HepG2 (cell line): ENCODE measurements around the gene ADAR. TPM values are rescaled to one million over a fixed set of nuclear protein-coding genes. Genes with fewer than 3 reads are reported as not detected.

ENCODE experiments used
- ARNTL ChIP-seq: sonication (generic); formaldehyde crosslinking; IDR thresholded peaks from 2 replicates; pipeline ENCODE4 v1.4.0; 2020; ENCODE audit warnings: mild to moderate bottlenecking, missing genetic modification reagents
- BATF2 ChIP-seq: sonication (generic); formaldehyde crosslinking; IDR thresholded peaks from 2 replicates; pipeline ENCODE4 v1.8.0; 2022; ENCODE audit warnings: mild to moderate bottlenecking, missing genetic modification reagents, moderate library complexity
- BRCA1 ChIP-seq: sonication (generic); formaldehyde crosslinking; IDR thresholded peaks from 2 replicates; pipeline ENCODE4 v1.4.0; 2020; ENCODE audit warnings: missing genetic modification reagents
- EHMT2 ChIP-seq: fragments of 200-600 bp; sonication (generic); IDR thresholded peaks from 2 replicates; pipeline ENCODE4 v1.7.0; 2017; ENCODE audit warnings: antibody characterized with exemption, low read depth, low read length, borderline replicate concordance
- NCOA5 ChIP-seq: sonication (generic); formaldehyde crosslinking; IDR thresholded peaks from 2 replicates; pipeline ENCODE4 v1.4.0; 2020; ENCODE audit warnings: missing genetic modification reagents
- RCOR2 ChIP-seq: IDR thresholded peaks from 2 replicates; pipeline ENCODE4 v1.6.1; 2016; ENCODE audit warnings: missing biosample characterization, missing genetic modification reagents
- SMAD1 ChIP-seq: sonication (generic); formaldehyde crosslinking; IDR thresholded peaks from 2 replicates; pipeline ENCODE4 v1.4.0; 2020; ENCODE audit warnings: missing genetic modification reagents, low read depth, mild to moderate bottlenecking, borderline replicate concordance
- TBX2 ChIP-seq: sonication (generic); formaldehyde crosslinking; IDR thresholded peaks from 2 replicates; pipeline ENCODE4 v1.5.0; 2020; ENCODE audit warnings: missing genetic modification reagents, mild to moderate bottlenecking, borderline replicate concordance
- ZBTB2 ChIP-seq: sonication (generic); formaldehyde crosslinking; IDR thresholded peaks from 2 replicates; pipeline ENCODE4 v1.8.0; 2022; ENCODE audit warnings: low read depth, missing genetic modification reagents
- ZFP1 ChIP-seq: IDR thresholded peaks from 2 replicates; pipeline ENCODE4 v1.6.1; 2016
- ZFP82 ChIP-seq: sonication (generic); formaldehyde crosslinking; IDR thresholded peaks from 2 replicates; pipeline ENCODE4 v1.5.1; 2020; ENCODE audit warnings: mild to moderate bottlenecking, missing genetic modification reagents, borderline replicate concordance
- ZNF124 ChIP-seq: sonication (generic); formaldehyde crosslinking; IDR thresholded peaks from 2 replicates; pipeline ENCODE4 v1.4.0; 2020; ENCODE audit warnings: missing genetic modification reagents
- ZNF180 ChIP-seq: sonication (generic); formaldehyde crosslinking; IDR thresholded peaks from 2 replicates; pipeline ENCODE4 v1.4.0; 2020; ENCODE audit warnings: low read depth, missing genetic modification reagents, borderline replicate concordance
- ZNF205 ChIP-seq: IDR thresholded peaks from 2 replicates; pipeline ENCODE4 v1.6.1; 2018; ENCODE audit warnings: missing biosample characterization, missing genetic modification reagents
- ZNF230 ChIP-seq: sonication (generic); formaldehyde crosslinking; IDR thresholded peaks from 2 replicates; pipeline ENCODE4 v1.4.0; 2020; ENCODE audit warnings: mild to moderate bottlenecking, missing genetic modification reagents
- ZNF569 ChIP-seq: sonication (generic); formaldehyde crosslinking; IDR thresholded peaks from 2 replicates; pipeline ENCODE4 v1.5.0; 2020; ENCODE audit warnings: mild to moderate bottlenecking, missing genetic modification reagents, moderate library complexity, borderline replicate concordance
- ZNF703 ChIP-seq: sonication (generic); formaldehyde crosslinking; IDR thresholded peaks from 2 replicates; pipeline ENCODE4 v1.5.1; 2020; ENCODE audit warnings: missing genetic modification reagents, mild to moderate bottlenecking, moderate library complexity, borderline replicate concordance
- ZNF776 ChIP-seq: sonication (generic); formaldehyde crosslinking; IDR thresholded peaks from 2 replicates; pipeline ENCODE4 v1.4.0; 2020; ENCODE audit warnings: mild to moderate bottlenecking, missing genetic modification reagents
- ZZZ3 ChIP-seq: sonication (generic); formaldehyde crosslinking; IDR thresholded peaks from 2 replicates; pipeline ENCODE4 v1.4.0; 2020; ENCODE audit warnings: missing genetic modification reagents, mild to moderate bottlenecking, borderline replicate concordance
- polyA plus RNA-seq, 8 experiments: library from polyadenylated mRNA; depleted of rRNA in 3 of 8; stranded (reverse) in 7 of 8; unstranded in 1 of 8; fragments of >200 nt; fragmentation: Illumina TruSeq in 4 of 8; extraction: Trizol in 4 of 8; gene quantifications; 2 replicates each; pipeline versions ENCODE4 v1.2.1 to v1.2.3, GENCODE V29; 2011 to 2016; ENCODE audit warnings: low read depth in 4 of 8, missing spikeins in 1 of 8, mixed read lengths in 1 of 8; ENCODE audit not compliant: insufficient read depth in 1 of 8
- total RNA-seq, 5 experiments: library from RNA; depleted of rRNA; stranded (reverse); fragments of >200 nt; fragmentation: Illumina TruSeq; extraction: Trizol; gene quantifications; 2 replicates each; pipeline ENCODE4 v1.2.3, GENCODE V29; 2016; ENCODE audit warnings: low read depth in 1 of 5
- TF ChIP-seq, protein P1 (sequence below): sonication (generic); formaldehyde crosslinking; IDR thresholded peaks from 2 replicates; pipeline ENCODE4 v1.4.0; 2020; ENCODE audit warnings: low read depth, missing genetic modification reagents
- TF ChIP-seq, protein P2 (sequence below): sonication (generic); formaldehyde crosslinking; IDR thresholded peaks from 2 replicates; pipeline ENCODE4 v1.4.0; 2020; ENCODE audit warnings: missing genetic modification reagents, mild to moderate bottlenecking, borderline replicate concordance

ADAR gene
- total and polyA plus RNA-seq, 2 of the 13 experiments (the other 11 are each of a cell fraction or from before 2014, with no cell fraction given): 70.8 to 86.2 TPM

GRCh38 chr1:154608397-154609270, 648 bp upstream of the ADAR start (continued):
- TF ChIP-seq ZNF776 (no peak), TBX2 (no peak), BATF2 (CRISPR knock-in tag) (no peak), ZNF205 (no peak), NCOA5 (CRISPR knock-in tag) (no peak), ZNF124 (CRISPR knock-in tag) (no peak), ZFP82 (no peak; the same call in 1 of the 2 replicates), ARNTL (CRISPR knock-in tag) (no peak), ZFP1 (no peak), SMAD1 (CRISPR knock-in tag) (0 out of 2 replicates have a peak, but pooled peaks have one; percentile 0), EHMT2 (no peak), ZNF180 (CRISPR knock-in tag) (no peak), BRCA1 (no peak), ZNF569 (CRISPR knock-in tag) (no peak), RCOR2 (CRISPR knock-in tag) (0 out of 2 replicates have a peak, but pooled peaks have one; percentile 6), ZZZ3 (CRISPR knock-in tag) (no peak), ZBTB2 (CRISPR knock-in tag) (no peak), ZNF230 (CRISPR knock-in tag) (no peak), ZNF703 (CRISPR knock-in tag) (no peak)
- TF ChIP-seq, protein P1, sequence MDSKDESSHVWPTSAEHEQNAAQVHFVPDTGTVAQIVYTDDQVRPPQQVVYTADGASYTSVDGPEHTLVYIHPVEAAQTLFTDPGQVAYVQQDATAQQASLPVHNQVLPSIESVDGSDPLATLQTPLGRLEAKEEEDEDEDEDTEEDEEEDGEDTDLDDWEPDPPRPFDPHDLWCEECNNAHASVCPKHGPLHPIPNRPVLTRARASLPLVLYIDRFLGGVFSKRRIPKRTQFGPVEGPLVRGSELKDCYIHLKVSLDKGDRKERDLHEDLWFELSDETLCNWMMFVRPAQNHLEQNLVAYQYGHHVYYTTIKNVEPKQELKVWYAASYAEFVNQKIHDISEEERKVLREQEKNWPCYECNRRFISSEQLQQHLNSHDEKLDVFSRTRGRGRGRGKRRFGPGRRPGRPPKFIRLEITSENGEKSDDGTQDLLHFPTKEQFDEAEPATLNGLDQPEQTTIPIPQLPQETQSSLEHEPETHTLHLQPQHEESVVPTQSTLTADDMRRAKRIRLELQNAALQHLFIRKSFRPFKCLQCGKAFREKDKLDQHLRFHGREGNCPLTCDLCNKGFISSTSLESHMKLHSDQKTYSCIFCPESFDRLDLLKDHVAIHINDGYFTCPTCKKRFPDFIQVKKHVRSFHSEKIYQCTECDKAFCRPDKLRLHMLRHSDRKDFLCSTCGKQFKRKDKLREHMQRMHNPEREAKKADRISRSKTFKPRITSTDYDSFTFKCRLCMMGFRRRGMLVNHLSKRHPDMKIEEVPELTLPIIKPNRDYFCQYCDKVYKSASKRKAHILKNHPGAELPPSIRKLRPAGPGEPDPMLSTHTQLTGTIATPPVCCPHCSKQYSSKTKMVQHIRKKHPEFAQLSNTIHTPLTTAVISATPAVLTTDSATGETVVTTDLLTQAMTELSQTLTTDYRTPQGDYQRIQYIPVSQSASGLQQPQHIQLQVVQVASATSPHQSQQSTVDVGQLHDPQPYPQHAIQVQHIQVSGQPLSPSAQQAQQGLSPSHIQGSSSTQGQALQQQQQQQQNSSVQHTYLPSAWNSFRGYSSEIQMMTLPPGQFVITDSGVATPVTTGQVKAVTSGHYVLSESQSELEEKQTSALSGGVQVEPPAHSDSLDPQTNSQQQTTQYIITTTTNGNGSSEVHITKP (CRISPR knock-in tag): no peak; the same call in 1 of the 2 replicates
- TF ChIP-seq, protein P2, sequence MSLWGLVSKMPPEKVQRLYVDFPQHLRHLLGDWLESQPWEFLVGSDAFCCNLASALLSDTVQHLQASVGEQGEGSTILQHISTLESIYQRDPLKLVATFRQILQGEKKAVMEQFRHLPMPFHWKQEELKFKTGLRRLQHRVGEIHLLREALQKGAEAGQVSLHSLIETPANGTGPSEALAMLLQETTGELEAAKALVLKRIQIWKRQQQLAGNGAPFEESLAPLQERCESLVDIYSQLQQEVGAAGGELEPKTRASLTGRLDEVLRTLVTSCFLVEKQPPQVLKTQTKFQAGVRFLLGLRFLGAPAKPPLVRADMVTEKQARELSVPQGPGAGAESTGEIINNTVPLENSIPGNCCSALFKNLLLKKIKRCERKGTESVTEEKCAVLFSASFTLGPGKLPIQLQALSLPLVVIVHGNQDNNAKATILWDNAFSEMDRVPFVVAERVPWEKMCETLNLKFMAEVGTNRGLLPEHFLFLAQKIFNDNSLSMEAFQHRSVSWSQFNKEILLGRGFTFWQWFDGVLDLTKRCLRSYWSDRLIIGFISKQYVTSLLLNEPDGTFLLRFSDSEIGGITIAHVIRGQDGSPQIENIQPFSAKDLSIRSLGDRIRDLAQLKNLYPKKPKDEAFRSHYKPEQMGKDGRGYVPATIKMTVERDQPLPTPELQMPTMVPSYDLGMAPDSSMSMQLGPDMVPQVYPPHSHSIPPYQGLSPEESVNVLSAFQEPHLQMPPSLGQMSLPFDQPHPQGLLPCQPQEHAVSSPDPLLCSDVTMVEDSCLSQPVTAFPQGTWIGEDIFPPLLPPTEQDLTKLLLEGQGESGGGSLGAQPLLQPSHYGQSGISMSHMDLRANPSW (CRISPR knock-in tag): no peak
